ENCODE data around the gene PDAP1. TPM values are rescaled to one million over a fixed set of nuclear protein-coding genes. Genes with fewer than 3 reads are reported as not detected.

Gene PDAP1
- total and polyA plus RNA-seq, 10 of the 15 experiments (the other 5 are each of a cell fraction or from before 2014, with no cell fraction given), result 6.6 to 200 (median 87.7) TPM

DNA sequence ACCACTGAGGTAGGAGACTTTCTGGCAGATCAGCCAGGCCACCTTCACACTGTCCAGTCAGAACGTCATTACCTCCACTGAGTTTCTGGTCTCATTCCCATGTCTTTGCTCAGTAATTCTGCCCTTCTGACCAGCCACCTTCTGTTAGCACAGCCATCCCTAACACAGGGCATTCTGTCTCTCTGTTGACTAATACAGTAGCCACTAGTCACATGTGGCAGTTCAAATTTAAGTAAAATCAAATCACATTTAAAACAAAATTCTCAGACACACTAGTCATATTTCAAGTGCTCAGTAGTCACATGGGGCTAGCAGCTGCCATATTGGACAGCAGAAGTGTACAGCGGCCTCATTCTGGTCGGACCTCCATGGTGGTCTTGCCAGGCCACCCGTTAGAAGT is 37.7 kb upstream of the PDAP1 start:
- in situ Hi-C loops (cut with MboI) (no loop called here), intact Hi-C loops (cut with micrococcal nuclease; ENCODE audit: unreplicated experiment) (no loop called here)
- H3K27ac ChIP-seq (ENCODE audit: control insufficient read depth, insufficient read depth), result no peak overlapping the region
- TF ChIP-seq TAF1 (IDR thresholded peaks at IDR 0.05; ENCODE audit: borderline replicate concordance, low read depth, low read length), result no peak
- no peak for TF ChIP-seq CHD2 (IDR thresholded peaks at IDR 0.05; ENCODE audit: borderline replicate concordance, low read depth, low read length)
- no peak for TF ChIP-seq E2F4 (IDR thresholded peaks at IDR 0.05; ENCODE audit: low read depth, low read length)
- no peak for TF ChIP-seq ZNF384 (IDR thresholded peaks at IDR 0.05; ENCODE audit: borderline replicate concordance, low read depth, low read length)
- no peak for TF ChIP-seq RUNX3 (IDR thresholded peaks at IDR 0.05; ENCODE audit: low read length)
- no peak for TF ChIP-seq ZSCAN29 (IDR thresholded peaks at IDR 0.05)
- no peak for TF ChIP-seq YBX1 (IDR thresholded peaks at IDR 0.05)
- no peak for TF ChIP-seq EGR1 (IDR thresholded peaks at IDR 0.05; ENCODE audit: borderline replicate concordance in 1 of 2, low read depth in 2 of 2, low read length in 2 of 2)
- no peak for TF ChIP-seq PAX8 (IDR thresholded peaks at IDR 0.05)
- TF ChIP-seq SMAD1 (IDR thresholded peaks at IDR 0.05; ENCODE audit: low read depth, partially characterized antibody), result no peak
- no peak for TF ChIP-seq BCL11A (IDR thresholded peaks at IDR 0.05; ENCODE audit: low read depth, low read length)
- no peak for TF ChIP-seq NR2C1 (IDR thresholded peaks at IDR 0.05)
- TF ChIP-seq, protein P1, sequence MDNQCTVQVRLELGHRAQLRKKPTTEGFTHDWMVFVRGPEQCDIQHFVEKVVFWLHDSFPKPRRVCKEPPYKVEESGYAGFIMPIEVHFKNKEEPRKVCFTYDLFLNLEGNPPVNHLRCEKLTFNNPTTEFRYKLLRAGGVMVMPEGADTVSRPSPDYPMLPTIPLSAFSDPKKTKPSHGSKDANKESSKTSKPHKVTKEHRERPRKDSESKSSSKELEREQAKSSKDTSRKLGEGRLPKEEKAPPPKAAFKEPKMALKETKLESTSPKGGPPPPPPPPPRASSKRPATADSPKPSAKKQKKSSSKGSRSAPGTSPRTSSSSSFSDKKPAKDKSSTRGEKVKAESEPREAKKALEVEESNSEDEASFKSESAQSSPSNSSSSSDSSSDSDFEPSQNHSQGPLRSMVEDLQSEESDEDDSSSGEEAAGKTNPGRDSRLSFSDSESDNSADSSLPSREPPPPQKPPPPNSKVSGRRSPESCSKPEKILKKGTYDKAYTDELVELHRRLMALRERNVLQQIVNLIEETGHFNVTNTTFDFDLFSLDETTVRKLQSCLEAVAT (IDR thresholded peaks at IDR 0.05), result no peak
- no peak for TF ChIP-seq EZH2 (IDR thresholded peaks at IDR 0.05; ENCODE audit: borderline replicate concordance, control insufficient read depth, low read depth, low read length)
- TF ChIP-seq FOXK2 (IDR thresholded peaks at IDR 0.05), result no peak
- TF ChIP-seq GABPA (IDR thresholded peaks at IDR 0.05; ENCODE audit: low read depth), result no peak
- TF ChIP-seq SUZ12 (IDR thresholded peaks at IDR 0.05; ENCODE audit: unreplicated experiment), result no peak
- TF ChIP-seq MTA2 (IDR thresholded peaks at IDR 0.05; ENCODE audit: low read depth), result no peak
- DNase-seq (ENCODE audit: low read depth, low spot score) (no peak), ATAC-seq (no peak), FAIRE-seq (no peak)
- 100% methylated on average over 4 of the region's 4 CpGs for WGBS (ENCODE audit: insufficient coverage, insufficient replicate concordance, low lambda C conversion rate, missing lambda C conversion rate)
- BruUV-seq (replicated peaks), result no TSS peak
- H3K36me3 ChIP-seq (ENCODE audit: control insufficient read depth in 2 of 2, insufficient read depth in 2 of 2, low read length in 1 of 2), result peaks cover 26 to 30% of the 10 kb centered on the region in 2 experiments; a peak in 3 of 4 replicates
- H3K4me3 ChIP-seq, result no peak overlapping the region
- H2AFZ ChIP-seq (ENCODE audit: control insufficient read depth, low read depth, low read length), result no peak overlapping the region
- no peaks in the 10 kb centered on the region for H4K20me1 ChIP-seq (ENCODE audit: control insufficient read depth, insufficient read depth)
- no peaks in the 10 kb centered on the region for H3K9me3 ChIP-seq (replicated peaks; ENCODE audit: control insufficient read depth, insufficient read depth, low read length)
- RAD21 ChIA-PET (ENCODE audit: unreplicated experiment), result no interaction called here
- H3K4me2 ChIP-seq (ENCODE audit: control insufficient read depth, insufficient read depth), result no peak overlapping the region
- CTCF ChIA-PET, result no interaction called here
- no peak overlapping the region for H3K9ac ChIP-seq (ENCODE audit: control insufficient read depth, insufficient read depth, low read length)
- H3K4me1 ChIP-seq (ENCODE audit: control insufficient read depth, insufficient read depth, low read length), result no peaks in the 10 kb centered on the region
- H3K27me3 ChIP-seq (replicated peaks in 1 of 2; ENCODE audit: control insufficient read depth in 2 of 2, insufficient read depth in 2 of 2, low read length in 1 of 2), result no peaks in the 10 kb centered on the region
- POLR2A ChIA-PET, result interaction anchor here (0.6 kb wide), 1 partner anchor 642 kb away, joined by 3 read pairs; no protein-coding TSS in a partner anchor
- SMC1A ChIA-PET (ENCODE audit: uncharacterized antibody, unreplicated experiment), result interaction anchor here (1.1 to 1.5 kb wide), 2 partner anchors 27 to 60 kb away, joined by 3 read pairs; no protein-coding TSS in a partner anchor
- no peaks in the 10 kb centered on the region for H3K79me2 ChIP-seq (ENCODE audit: control insufficient read depth, insufficient read depth, low read length)
